Omental fat pad (tissue), 4 donors: ENCODE measurements around the gene SH3BP4. TPM values are rescaled to one million over a fixed set of nuclear protein-coding genes. Genes with fewer than 3 reads are reported as not detected.

Source experiments
- ATAC-seq: fragments of 150-250 bp; one replicate; pipeline ENCODE4 v1.9.1; 2016; ENCODE audit warnings: mild to moderate bottlenecking, moderate library complexity; ENCODE audit not compliant: low FRiP score
- DNase-seq: peaks from one replicate; pipeline ENCODE4 v3.0.0-alpha.2; 2019; ENCODE audit warnings: low spot score
- total RNA-seq, 4 donors: library from RNA; depleted of rRNA; stranded (reverse); fragments of >200 nt; gene quantifications; one replicate each; pipeline ENCODE4 v1.1.0, GENCODE V29; 2016
- TF ChIP-seq, protein P1 (sequence below), 3 donors: fragments of 450-650 bp; IDR thresholded peaks; one replicate each; pipeline ENCODE4 v1.5.1; 2016 to 2017; ENCODE audit warnings: antibody characterized with exemption in 3 of 3, mild to moderate bottlenecking in 3 of 3, moderate library complexity in 2 of 3

The SH3BP4 gene
- total RNA-seq, 4 donors from 2014 or later, result 32.5 to 66.9 (median 44.2) TPM

DNA sequence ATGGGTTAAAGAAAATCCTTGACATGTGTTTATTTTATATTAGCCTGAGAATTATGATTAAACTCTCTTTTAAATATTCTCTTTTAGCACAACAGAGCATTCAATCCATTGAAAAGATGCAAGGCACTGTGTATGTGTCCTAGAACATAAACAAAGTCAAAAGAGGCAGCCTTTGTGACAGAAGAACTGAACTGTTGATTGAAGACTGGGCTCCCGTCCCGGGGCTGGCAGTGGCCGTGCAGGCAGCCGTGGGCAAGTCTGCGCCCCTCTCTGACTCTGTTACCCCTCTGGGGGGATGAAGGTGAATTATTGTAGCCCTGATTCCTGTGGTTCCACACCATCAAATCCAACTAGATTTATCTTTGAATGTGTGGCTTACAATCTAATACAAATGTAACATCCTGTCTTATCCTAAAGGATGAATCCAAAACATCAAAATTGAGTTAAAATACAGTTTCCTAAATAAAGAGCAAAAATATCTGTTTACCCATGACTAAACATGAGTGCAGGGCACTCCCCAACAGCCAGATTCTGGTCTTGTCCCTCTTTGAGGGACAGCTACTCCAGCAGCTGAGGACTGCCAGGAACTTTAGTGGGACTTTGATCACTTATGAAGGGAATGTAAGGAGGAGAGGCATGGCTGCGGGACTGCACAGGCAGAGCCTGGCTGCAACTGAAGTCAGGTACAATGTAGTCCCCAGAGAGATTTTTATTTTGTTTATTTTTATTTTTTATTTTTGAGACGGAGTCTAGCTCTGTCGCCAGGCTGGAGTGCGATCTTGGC is 37.3 kb upstream of the SH3BP4 start:
- TF ChIP-seq, protein P1, sequence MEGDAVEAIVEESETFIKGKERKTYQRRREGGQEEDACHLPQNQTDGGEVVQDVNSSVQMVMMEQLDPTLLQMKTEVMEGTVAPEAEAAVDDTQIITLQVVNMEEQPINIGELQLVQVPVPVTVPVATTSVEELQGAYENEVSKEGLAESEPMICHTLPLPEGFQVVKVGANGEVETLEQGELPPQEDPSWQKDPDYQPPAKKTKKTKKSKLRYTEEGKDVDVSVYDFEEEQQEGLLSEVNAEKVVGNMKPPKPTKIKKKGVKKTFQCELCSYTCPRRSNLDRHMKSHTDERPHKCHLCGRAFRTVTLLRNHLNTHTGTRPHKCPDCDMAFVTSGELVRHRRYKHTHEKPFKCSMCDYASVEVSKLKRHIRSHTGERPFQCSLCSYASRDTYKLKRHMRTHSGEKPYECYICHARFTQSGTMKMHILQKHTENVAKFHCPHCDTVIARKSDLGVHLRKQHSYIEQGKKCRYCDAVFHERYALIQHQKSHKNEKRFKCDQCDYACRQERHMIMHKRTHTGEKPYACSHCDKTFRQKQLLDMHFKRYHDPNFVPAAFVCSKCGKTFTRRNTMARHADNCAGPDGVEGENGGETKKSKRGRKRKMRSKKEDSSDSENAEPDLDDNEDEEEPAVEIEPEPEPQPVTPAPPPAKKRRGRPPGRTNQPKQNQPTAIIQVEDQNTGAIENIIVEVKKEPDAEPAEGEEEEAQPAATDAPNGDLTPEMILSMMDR (IDR thresholded peaks at IDR 0.05), result no peak
- ATAC-seq (no peak), DNase-seq (no peak)

DNA sequence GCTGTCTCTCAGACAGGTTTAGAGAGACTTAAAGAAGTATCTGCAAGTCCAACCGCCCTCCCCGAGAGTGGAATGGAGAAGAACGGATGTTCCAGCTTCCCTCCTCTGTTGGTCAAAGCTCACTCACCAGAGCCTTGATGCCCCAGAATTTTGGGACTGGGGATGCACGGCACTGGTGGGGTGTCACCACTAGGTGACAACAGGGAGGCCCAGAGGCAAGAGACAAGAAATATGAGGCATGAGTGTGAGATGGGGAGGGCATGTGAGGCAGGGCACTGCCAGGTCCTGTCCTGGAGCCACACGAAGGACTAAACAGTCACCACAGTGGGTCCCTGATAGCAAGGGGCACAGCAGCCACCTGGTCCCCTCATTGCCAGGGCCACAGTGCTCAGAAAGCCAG is 35.1 kb upstream of the SH3BP4 start:
- ATAC-seq (no peak), DNase-seq (no peak)
- TF ChIP-seq, protein P1 (IDR thresholded peaks at IDR 0.05), result no peak

DNA sequence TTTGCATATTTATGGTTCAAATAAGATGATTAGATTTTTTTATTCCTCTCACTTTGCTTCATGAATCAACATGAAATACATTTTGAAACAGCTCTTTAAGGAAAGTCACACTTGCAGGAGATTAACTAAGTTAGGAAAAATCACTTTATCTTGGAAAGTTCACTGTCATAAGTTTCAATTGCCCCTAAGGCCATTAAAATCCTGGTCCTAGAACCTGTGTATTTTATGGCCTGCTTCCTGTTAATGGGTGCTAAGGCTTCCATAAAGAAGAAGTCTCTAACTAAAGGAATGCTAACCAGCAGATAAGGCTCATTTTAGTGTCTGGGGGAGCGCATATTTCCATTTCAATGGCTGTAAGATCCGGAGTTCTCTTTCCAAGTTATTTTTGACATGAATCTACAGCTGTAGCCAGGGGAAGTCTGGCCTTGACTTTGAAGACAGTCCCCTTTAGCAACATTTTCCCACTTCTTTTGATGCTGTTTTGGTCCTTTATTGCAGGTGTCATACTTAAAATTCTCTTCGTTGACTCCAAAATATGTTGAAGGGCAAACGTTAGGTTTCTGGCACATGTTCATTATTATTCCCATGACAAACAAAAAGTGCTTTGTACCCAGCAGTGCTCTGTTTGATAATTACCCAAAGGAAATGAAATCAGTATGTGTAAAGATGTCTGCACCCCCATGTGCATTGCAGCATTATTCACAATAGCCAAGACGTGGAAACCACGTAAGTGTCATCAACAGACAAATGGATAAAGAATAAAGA is 34.4 kb upstream of the SH3BP4 start:
- no peak for ATAC-seq
- TF ChIP-seq, protein P1 (IDR thresholded peaks at IDR 0.05), result no peak

DNA sequence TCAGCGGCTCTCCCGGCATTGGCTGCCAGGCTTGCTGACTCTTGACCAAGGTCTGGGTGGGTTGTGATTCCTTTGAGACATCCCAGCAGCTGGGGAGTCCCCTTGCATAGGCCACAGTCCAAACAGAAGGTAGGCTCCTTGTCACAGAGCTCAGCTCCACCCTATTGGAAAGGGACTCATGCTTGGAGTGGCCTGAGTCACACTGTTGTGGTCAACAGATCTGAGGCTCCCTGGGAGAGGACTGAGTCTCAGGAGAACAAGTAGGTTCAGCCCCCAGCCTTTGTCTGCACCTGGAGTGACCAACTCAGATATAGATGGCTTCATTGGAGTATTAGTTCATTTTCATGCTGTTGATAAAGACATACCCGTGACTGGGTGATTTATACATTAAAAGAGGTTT is 32.1 kb upstream of the SH3BP4 start:
- no peak for ATAC-seq
- TF ChIP-seq, protein P1 (IDR thresholded peaks at IDR 0.05), result no peak
- no peak for DNase-seq

More for the DNA sequence above, 34.4 kb upstream of the SH3BP4 start:
- no peak for DNase-seq

DNA sequence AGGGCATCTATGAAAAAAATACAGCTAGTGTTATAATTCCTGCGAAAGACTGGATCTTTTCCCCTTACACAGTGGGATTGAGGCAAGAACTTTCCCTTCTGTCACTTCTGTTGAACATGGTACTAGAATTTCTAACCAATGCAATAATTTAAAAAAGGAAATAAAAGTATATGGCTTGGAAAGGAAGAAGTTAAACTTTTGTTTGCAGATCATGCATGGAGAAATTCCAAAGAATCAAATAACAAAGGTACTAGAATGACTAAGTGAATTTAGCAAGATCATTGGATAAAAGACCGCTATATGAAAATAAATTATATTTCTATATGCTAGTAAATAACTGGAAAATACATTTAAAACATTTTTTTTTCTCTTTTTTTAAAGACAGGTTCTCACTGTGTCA is 31.0 kb upstream of the SH3BP4 start:
- TF ChIP-seq, protein P1 (IDR thresholded peaks at IDR 0.05), result no peak
- ATAC-seq, result no peak
- DNase-seq, result no peak

DNA sequence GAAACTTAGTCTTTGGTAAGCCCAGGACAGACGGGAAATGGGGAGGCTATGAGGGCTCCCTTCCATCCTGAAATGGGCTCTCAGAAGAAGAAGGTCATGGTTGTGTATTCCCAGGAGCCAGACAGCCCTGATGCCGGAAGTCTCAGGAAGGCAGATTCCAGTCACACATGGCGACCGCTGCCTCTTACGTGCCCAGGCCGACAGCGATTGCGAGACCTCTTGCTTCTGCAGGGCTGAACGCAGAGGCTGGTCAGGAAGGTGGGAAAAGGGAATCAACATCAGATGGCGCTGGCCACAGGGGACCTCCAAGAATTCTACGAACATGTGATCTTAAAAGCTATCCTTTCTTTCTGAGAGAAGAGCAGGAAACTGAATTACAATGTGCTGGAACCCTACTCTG is 22.8 kb upstream of the SH3BP4 start:
- TF ChIP-seq, protein P1 (IDR thresholded peaks at IDR 0.05), result no peak
- no peak for DNase-seq
- ATAC-seq, result no peak
